ENCODE data around the gene MAP2K2. TPM values are rescaled to one million over a fixed set of nuclear protein-coding genes. Genes with fewer than 3 reads are reported as not detected.

Gene MAP2K2
- total RNA-seq, 3 donors from 2014 or later = 50.8 to 72.8 (median 64.5) TPM

GRCh38 chr19:4044990-4045465 is 78.9 kb downstream of the MAP2K2 start:
- H3K36me3 ChIP-seq = no peaks in the 10 kb centered on the region
- H3K9me3 ChIP-seq = no peaks in the 10 kb centered on the region
- TF ChIP-seq POLR2A (IDR thresholded peaks at IDR 0.05) (no peak), POLR2AphosphoS5 (IDR thresholded peaks at IDR 0.05) (no peak), CTCF (IDR thresholded peaks at IDR 0.05) (no peak)
- H3K27ac ChIP-seq = peak overlapping the region in 1 of 2 donors; percentile 8
- intact Hi-C loops (cut with DNase I; ENCODE audit: low total_unique reads) = no loop called here
- no peak for DNase-seq (ENCODE audit: low spot score in 2 of 2)
- H3K4me3 ChIP-seq = no peak overlapping the region
- H3K27me3 ChIP-seq = no peaks in the 10 kb centered on the region
- peaks cover 0 to 16% of the 10 kb centered on the region in 2 donors for H3K4me1 ChIP-seq

DNA sequence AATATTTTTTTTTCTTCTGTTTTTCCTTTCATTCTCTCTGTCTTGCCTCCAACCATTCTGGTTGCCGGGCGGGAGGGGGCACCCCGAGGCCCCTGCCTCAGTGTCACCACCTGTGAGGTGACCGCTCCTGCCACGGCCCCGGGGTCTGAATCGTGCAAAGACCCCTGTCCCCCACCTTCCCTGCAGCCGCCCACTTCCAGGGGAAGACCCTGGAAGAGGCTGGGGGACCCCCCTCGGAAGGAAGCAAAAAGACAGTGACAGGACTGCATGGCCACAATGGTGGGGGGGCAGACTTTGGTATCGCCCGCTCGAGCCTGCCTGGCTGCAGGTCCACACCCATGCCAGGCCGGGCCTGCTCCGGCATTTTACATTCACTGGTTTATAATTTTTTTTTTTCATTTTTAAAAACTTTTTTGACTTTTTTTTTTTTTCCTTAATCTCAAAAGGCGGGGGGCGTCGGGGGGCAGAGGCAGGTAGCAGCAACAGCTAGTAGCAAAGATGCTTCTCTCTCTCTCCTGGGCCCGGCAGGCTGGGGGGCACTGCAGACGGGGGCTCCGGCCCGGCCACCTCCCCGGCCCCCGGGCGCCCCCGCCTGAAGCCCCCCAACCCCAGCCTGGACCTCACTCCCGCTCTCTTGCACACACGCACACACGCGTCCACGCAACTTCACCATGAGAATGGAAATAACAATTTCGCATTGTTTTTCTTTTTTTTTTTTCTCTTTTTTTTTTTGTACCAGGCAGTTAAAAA is 79.8 kb downstream of the MAP2K2 start:
- H3K9me3 ChIP-seq = no peaks in the 10 kb centered on the region
- no peak for DNase-seq (ENCODE audit: low spot score in 2 of 2)
- intact Hi-C loops (cut with DNase I; ENCODE audit: low total_unique reads) = no loop called here
- H3K4me1 ChIP-seq = peaks cover 0 to 16% of the 10 kb centered on the region in 2 donors
- no peaks in the 10 kb centered on the region for H3K36me3 ChIP-seq
- H3K27me3 ChIP-seq = no peaks in the 10 kb centered on the region
- TF ChIP-seq CTCF (IDR thresholded peaks at IDR 0.05) (no peak), POLR2A (IDR thresholded peaks at IDR 0.05) (no peak), POLR2AphosphoS5 (IDR thresholded peaks at IDR 0.05) (no peak)
- H3K27ac ChIP-seq = peak overlapping the region in 1 of 2 donors; percentile 78
- H3K4me3 ChIP-seq = no peak overlapping the region

GRCh38 chr19:4043401-4043800 is 80.5 kb downstream of the MAP2K2 start:
- TF ChIP-seq CTCF (IDR thresholded peaks at IDR 0.05) (no peak), POLR2A (IDR thresholded peaks at IDR 0.05) (no peak), POLR2AphosphoS5 (IDR thresholded peaks at IDR 0.05) (no peak)
- H3K4me1 ChIP-seq = peaks cover 0 to 16% of the 10 kb centered on the region in 2 donors
- no peaks in the 10 kb centered on the region for H3K27me3 ChIP-seq
- intact Hi-C loops (cut with DNase I; ENCODE audit: low total_unique reads) = no loop called here
- peak overlapping the region in 1 of 2 donors; percentile 78 for H3K27ac ChIP-seq
- H3K9me3 ChIP-seq = no peaks in the 10 kb centered on the region
- H3K4me3 ChIP-seq = no peak overlapping the region
- no peak for DNase-seq (ENCODE audit: low spot score in 2 of 2)
- no peaks in the 10 kb centered on the region for H3K36me3 ChIP-seq

- intact Hi-C loops (cut with DNase I; ENCODE audit: low total_unique reads) = no loop called here
- Histone ChIP-seq H3K27ac (peak overlapping the region; percentile 78 to 83), H3K27me3 (no peaks in the 10 kb centered on the region), H3K4me3 (peak overlapping the region in 1 of 3 donors; percentile 24), H3K36me3 (no peaks in the 10 kb centered on the region), H3K9me3 (no peaks in the 10 kb centered on the region), H3K4me1 (peaks cover 0 to 16% of the 10 kb centered on the region in 2 donors)
- DNase-seq (ENCODE audit: low spot score in 2 of 2) = peak; percentile 53 to 74
- TF ChIP-seq CTCF (IDR thresholded peaks at IDR 0.05) = no peak
- no peak for TF ChIP-seq POLR2AphosphoS5 (IDR thresholded peaks at IDR 0.05)
- no peak for TF ChIP-seq POLR2A (IDR thresholded peaks at IDR 0.05)
Observed at GRCh38 chr19:4042731-4043082, 81.2 kb downstream of the MAP2K2 start.

- Histone ChIP-seq H3K4me1 (peaks cover 0 to 16% of the 10 kb centered on the region in 2 donors), H3K4me3 (peak overlapping the region in 1 of 3 donors; percentile 24), H3K27me3 (no peaks in the 10 kb centered on the region), H3K36me3 (no peaks in the 10 kb centered on the region), H3K9me3 (no peaks in the 10 kb centered on the region), H3K27ac (peak overlapping the region; percentile 78 to 83)
- intact Hi-C loops (cut with DNase I; ENCODE audit: low total_unique reads) = no loop called here
- no peak for TF ChIP-seq POLR2A (IDR thresholded peaks at IDR 0.05)
- TF ChIP-seq CTCF (IDR thresholded peaks at IDR 0.05) = no peak
- TF ChIP-seq POLR2AphosphoS5 (IDR thresholded peaks at IDR 0.05) = no peak
- no peak for DNase-seq (ENCODE audit: low spot score in 2 of 2)
Observed at GRCh38 chr19:4042064-4042730, 81.7 kb downstream of the MAP2K2 start.
